BE2C (cell line): ENCODE results near the gene RNF7.

Experiments
- DNase-seq: peaks from one replicate; pipeline ENCODE4 v3.0.0-alpha.2; 2020
- H3K27me3 ChIP-seq: fragments of 250-450 bp; sonication (Bioruptor Pico); 2 replicates; pipeline ENCODE4 v1.5.1; 2020; ENCODE audit warnings: mild to moderate bottlenecking
- H3K36me3 ChIP-seq: fragments of 250-450 bp; sonication (Bioruptor Pico); 2 replicates; pipeline ENCODE4 v1.5.1; 2020; ENCODE audit warnings: mild to moderate bottlenecking
- H3K4me1 ChIP-seq: fragments of 250-450 bp; sonication (Bioruptor Pico); 2 replicates; pipeline ENCODE4 v1.5.1; 2020
- H3K4me3 ChIP-seq: 2 replicates; pipeline ENCODE4 v1.5.1; 2011; ENCODE audit warnings: low read depth, low read length
- H3K9me3 ChIP-seq: fragments of 250-450 bp; sonication (Bioruptor Pico); 2 replicates; pipeline ENCODE4 v1.5.1; 2020
- CTCF ChIP-seq: IDR thresholded peaks from 2 replicates; pipeline ENCODE4 v1.5.1; 2012; ENCODE audit warnings: mild to moderate bottlenecking, low read depth, low read length

The RNF7 gene

GRCh38 chr3:141722081-141722480, 16.0 kb upstream of the RNF7 start:
- no peaks in the 10 kb centered on the region for H3K4me1 ChIP-seq
- no peaks in the 10 kb centered on the region for H3K9me3 ChIP-seq
- no peak for DNase-seq
- no peaks in the 10 kb centered on the region for H3K36me3 ChIP-seq
- no peak overlapping the region for H3K4me3 ChIP-seq
- H3K27me3 ChIP-seq = no peaks in the 10 kb centered on the region
- TF ChIP-seq CTCF = no peak

- H3K27me3 ChIP-seq = no peaks in the 10 kb centered on the region
- H3K4me3 ChIP-seq = no peak overlapping the region
- TF ChIP-seq CTCF = no peak
- no peaks in the 10 kb centered on the region for H3K4me1 ChIP-seq
- no peaks in the 10 kb centered on the region for H3K36me3 ChIP-seq
- DNase-seq = no peak
- H3K9me3 ChIP-seq = no peaks in the 10 kb centered on the region
Measured at GRCh38 chr3:141722648-141723047, 15.4 kb upstream of the RNF7 start.

- no peaks in the 10 kb centered on the region for H3K9me3 ChIP-seq
- TF ChIP-seq CTCF = no peak
- no peak for DNase-seq
Measured at GRCh38 chr3:141723255-141723654, 14.8 kb upstream of the RNF7 start.

GRCh38 chr3:141724186-141724585, 13.9 kb upstream of the RNF7 start:
- Histone ChIP-seq H3K9me3 (no peaks in the 10 kb centered on the region), H3K4me1 (no peaks in the 10 kb centered on the region), H3K27me3 (no peaks in the 10 kb centered on the region), H3K36me3 (no peaks in the 10 kb centered on the region), H3K4me3 (no peak overlapping the region)
- no peak for TF ChIP-seq CTCF
- DNase-seq = no peak

More at GRCh38 chr3:141723255-141723654, 14.8 kb upstream of the RNF7 start:
- Histone ChIP-seq H3K4me3 (no peak overlapping the region), H3K36me3 (no peaks in the 10 kb centered on the region), H3K4me1 (no peaks in the 10 kb centered on the region), H3K27me3 (no peaks in the 10 kb centered on the region)

GRCh38 chr3:141725036-141725435, 13.1 kb upstream of the RNF7 start:
- no peak overlapping the region for H3K4me3 ChIP-seq
- H3K4me1 ChIP-seq = no peaks in the 10 kb centered on the region
- no peak for TF ChIP-seq CTCF
- DNase-seq = no peak
- H3K36me3 ChIP-seq = no peaks in the 10 kb centered on the region
- no peaks in the 10 kb centered on the region for H3K9me3 ChIP-seq
- H3K27me3 ChIP-seq = no peaks in the 10 kb centered on the region

- H3K4me3 ChIP-seq = no peak overlapping the region
- TF ChIP-seq CTCF = no peak
- H3K36me3 ChIP-seq = no peaks in the 10 kb centered on the region
- H3K9me3 ChIP-seq = no peaks in the 10 kb centered on the region
- no peak for DNase-seq
- no peaks in the 10 kb centered on the region for H3K4me1 ChIP-seq
- H3K27me3 ChIP-seq = no peaks in the 10 kb centered on the region
Measured at GRCh38 chr3:141726483-141726882, 11.6 kb upstream of the RNF7 start.
